Left lung (tissue), 10 donors: ENCODE measurements around the gene CD19. TPM values are rescaled to one million over a fixed set of nuclear protein-coding genes. Genes with fewer than 3 reads are reported as not detected.
A peak's percentile ranks its signal among the peaks of the same experiment; 100 is the strongest.

Experiments used
- ATAC-seq: fragments of 200-7000 bp; cut with Tn5 transposase; one replicate; pipeline ENCODE4 v1.9.1; 2020; ENCODE audit warnings: moderate library complexity
- DNase-seq, 4 donors: peaks; one replicate each; pipeline ENCODE4 v3.0.0-alpha.2; 2013 to 2020
- H3K27ac ChIP-seq, 2 donors: fragments of 200-600 bp; sonication (generic) in 1 of 2; one replicate each; pipeline versions ENCODE4 v1.5.0 to v1.8.0; 2020 to 2021
- H3K27me3 ChIP-seq, 2 donors: fragments of 200-600 bp; sonication (generic) in 1 of 2; one replicate each; pipeline versions ENCODE4 v1.5.0 to v1.8.0; 2020 to 2021
- H3K36me3 ChIP-seq, 2 donors: fragments of 200-600 bp; sonication (generic) in 1 of 2; one replicate each; pipeline versions ENCODE4 v1.5.0 to v1.8.0; 2020 to 2021
- H3K4me1 ChIP-seq, 2 donors: fragments of 200-600 bp; one replicate each; pipeline ENCODE4 v1.8.0; 2021
- H3K4me3 ChIP-seq, 2 donors: fragments of 200-600 bp; sonication (generic) in 1 of 2; one replicate each; pipeline versions ENCODE4 v1.5.0 to v1.8.0; 2020 to 2021; ENCODE audit warnings: mild to moderate bottlenecking in 1 of 2
- H3K9me3 ChIP-seq, 2 donors: fragments of 200-600 bp; sonication (generic) in 1 of 2; one replicate each; pipeline versions ENCODE4 v1.5.0 to v1.8.0; 2020 to 2021
- intact Hi-C, 2 donors: fragments of 100-400 bp; cut with DNase I; formaldehyde crosslinking; loops; one replicate each; pipeline versions ENCODE4 v1.11.2 to v1.14.2; 2022
- polyA plus RNA-seq, 6 donors: library from polyadenylated mRNA; unstranded; fragments of 120-200 nt; gene quantifications; one replicate each; pipeline ENCODE4 v1.2.1, GENCODE V29; 2013; ENCODE audit not compliant: insufficient read length in 6 of 6
- total RNA-seq, 2 donors: library from RNA; stranded (reverse); fragmentation: NEBNext Ultra II Directional; extraction: Animal tissue kit (Norgen Biotek cat#: 25700); gene quantifications; one replicate each; pipeline ENCODE4 v1.2.1, GENCODE V29; 2021
- TF ChIP-seq, protein P1 (sequence below), 2 donors: fragments of 200-600 bp; sonication (generic) in 1 of 2; IDR thresholded peaks; one replicate each; pipeline versions ENCODE4 v1.5.0 to v1.8.0; 2021; ENCODE audit warnings: antibody characterized with exemption in 2 of 2
- donor health status: DM: no; HTN: yes; CAD: no.
- donor health status: DM: no; HTN: no; CAD: no.

Gene CD19
- total and polyA plus RNA-seq, 8 donors = 0.29 to 0.85 (median 0.51) TPM

DNA sequence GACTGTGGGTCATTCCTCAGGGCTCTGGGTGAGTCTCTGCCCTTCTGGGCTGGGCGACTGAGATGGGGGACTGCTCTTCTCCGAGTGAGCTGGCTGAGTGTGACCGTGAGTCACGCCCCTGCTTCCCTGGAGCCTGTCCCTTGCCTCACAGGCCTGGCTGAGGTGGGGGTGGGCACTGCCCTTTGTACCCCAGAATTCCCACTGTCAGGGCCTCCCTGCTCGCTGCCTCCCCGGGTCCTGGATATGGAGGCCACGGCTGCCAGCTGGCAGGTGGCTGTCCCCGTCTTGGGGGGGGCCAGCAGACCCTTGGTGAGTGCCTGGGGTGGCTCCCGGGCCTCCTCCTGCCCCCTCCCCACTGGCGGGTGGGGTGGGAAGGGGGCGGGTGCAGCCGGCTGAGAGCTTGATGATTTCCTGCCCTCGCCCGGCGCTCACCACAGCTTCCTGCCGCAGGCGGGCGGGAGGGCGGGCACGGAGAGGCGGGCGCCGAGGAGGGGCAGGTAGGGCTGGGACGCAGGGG is 52.9 kb downstream of the CD19 start, which contains the start of gene LAT:
Gene LAT (plus strand): TSS at position 434 of the 517 bp plus-strand sequence. CDS start 366 bp downstream, outside the sequence.
- H3K27ac ChIP-seq = peak within 1 kb of the TSS in 1 of 2 donors; percentile 45
- intact Hi-C loops = no loop called here
- DNase-seq (peak in 2 of 4 donors; percentile 48 to 86), ATAC-seq (peak; percentile 51)
- peaks cover 0 to 99% of the 10 kb centered on the region in 2 donors for H3K36me3 ChIP-seq
- peaks cover 0 to 17% of the 10 kb centered on the region in 2 donors for H3K4me1 ChIP-seq
- peaks cover 0 to 5% of the 10 kb centered on the region in 2 donors for H3K9me3 ChIP-seq
- H3K4me3 ChIP-seq = peak within 1 kb of the TSS in 1 of 2 donors; percentile 35
- TF ChIP-seq, protein P1, sequence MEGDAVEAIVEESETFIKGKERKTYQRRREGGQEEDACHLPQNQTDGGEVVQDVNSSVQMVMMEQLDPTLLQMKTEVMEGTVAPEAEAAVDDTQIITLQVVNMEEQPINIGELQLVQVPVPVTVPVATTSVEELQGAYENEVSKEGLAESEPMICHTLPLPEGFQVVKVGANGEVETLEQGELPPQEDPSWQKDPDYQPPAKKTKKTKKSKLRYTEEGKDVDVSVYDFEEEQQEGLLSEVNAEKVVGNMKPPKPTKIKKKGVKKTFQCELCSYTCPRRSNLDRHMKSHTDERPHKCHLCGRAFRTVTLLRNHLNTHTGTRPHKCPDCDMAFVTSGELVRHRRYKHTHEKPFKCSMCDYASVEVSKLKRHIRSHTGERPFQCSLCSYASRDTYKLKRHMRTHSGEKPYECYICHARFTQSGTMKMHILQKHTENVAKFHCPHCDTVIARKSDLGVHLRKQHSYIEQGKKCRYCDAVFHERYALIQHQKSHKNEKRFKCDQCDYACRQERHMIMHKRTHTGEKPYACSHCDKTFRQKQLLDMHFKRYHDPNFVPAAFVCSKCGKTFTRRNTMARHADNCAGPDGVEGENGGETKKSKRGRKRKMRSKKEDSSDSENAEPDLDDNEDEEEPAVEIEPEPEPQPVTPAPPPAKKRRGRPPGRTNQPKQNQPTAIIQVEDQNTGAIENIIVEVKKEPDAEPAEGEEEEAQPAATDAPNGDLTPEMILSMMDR (IDR thresholded peaks at IDR 0.05) = no peak
- no peaks in the 10 kb centered on the region for H3K27me3 ChIP-seq

DNA sequence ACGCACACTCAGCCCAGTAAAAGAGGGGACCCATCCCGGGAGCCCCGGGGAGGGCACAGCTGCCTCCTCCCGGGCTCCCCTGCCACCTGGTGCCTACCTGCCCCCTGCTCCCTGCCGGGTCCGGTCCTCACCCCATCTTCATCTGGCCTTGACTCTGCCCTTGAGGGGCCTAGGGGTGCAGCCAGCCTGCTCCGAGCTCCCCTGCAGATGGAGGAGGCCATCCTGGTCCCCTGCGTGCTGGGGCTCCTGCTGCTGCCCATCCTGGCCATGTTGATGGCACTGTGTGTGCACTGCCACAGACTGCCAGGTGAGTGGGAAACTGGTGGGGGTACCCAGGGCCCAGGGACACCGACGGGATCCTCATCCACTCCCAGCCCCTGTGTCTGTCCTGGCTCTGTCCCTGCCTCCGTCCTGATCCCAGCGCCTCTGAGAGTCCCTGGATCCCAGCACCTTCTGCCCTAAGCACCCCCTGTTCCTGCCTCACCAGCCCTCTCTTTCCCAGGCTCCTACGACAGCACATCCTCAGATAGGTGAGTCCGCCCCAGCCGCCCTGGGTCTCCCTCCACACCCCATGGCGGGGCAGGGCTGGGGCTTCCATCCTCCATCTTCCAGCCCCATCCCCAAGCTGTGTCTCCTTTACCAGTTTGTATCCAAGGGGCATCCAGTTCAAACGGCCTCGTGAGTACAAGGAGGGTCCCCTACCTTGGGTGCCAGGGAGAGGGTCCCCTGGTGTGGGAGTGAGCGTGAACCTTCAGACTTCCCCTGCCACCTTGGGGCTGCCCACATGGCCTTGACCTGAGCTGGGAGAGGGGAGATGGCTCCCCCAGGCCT is 53.7 kb downstream of the CD19 start:
- DNase-seq (no peak), ATAC-seq (no peak)
- TF ChIP-seq, protein P1 (IDR thresholded peaks at IDR 0.05) = no peak
- peaks cover 0 to 99% of the 10 kb centered on the region in 2 donors for H3K36me3 ChIP-seq
- intact Hi-C loops = no loop called here
- no peaks in the 10 kb centered on the region for H3K27me3 ChIP-seq
- peaks cover 0 to 17% of the 10 kb centered on the region in 2 donors for H3K4me1 ChIP-seq
- H3K9me3 ChIP-seq = peaks cover 0 to 5% of the 10 kb centered on the region in 2 donors
- peak overlapping the region in 1 of 2 donors; percentile 35 for H3K4me3 ChIP-seq
- H3K27ac ChIP-seq = peak overlapping the region in 1 of 2 donors; percentile 45

DNA sequence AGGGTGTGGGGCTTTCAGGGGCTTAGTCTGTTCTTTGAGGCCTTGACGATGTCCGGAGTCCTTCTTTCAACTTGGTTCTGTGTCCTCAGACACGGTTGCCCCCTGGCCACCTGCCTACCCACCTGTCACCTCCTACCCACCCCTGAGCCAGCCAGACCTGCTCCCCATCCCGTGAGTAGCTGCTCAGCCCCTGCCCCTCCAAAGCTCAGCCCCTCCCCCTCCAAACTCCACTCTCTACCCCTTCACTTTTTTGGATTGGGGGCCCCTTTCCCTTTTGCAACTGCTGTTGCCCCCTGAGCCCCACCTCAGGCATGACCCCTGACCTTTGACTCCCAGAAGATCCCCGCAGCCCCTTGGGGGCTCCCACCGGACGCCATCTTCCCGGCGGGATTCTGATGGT is 54.3 kb downstream of the CD19 start:
- Histone ChIP-seq H3K4me1 (peaks cover 0 to 17% of the 10 kb centered on the region in 2 donors), H3K27me3 (no peaks in the 10 kb centered on the region), H3K27ac (no peak overlapping the region), H3K36me3 (peaks cover 0 to 97% of the 10 kb centered on the region in 2 donors), H3K4me3 (peak overlapping the region in 1 of 2 donors; percentile 35), H3K9me3 (peaks cover 0 to 5% of the 10 kb centered on the region in 2 donors)
- ATAC-seq (no peak), DNase-seq (no peak)
- intact Hi-C loops = no loop called here
- TF ChIP-seq, protein P1 (IDR thresholded peaks at IDR 0.05) = no peak

DNA sequence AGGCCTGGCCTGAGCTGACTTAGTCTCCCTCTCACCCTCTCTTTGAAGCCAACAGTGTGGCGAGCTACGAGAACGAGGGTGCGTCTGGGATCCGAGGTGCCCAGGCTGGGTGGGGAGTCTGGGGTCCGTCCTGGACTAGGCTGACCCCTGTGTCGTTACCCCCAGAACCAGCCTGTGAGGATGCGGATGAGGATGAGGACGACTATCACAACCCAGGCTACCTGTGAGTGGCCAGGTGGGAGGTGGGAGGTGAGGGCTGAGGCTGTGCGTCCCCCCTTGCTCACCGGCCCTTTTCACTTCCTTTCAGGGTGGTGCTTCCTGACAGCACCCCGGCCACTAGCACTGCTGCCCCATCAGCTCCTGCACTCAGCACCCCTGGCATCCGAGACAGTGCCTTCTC is 54.7 kb downstream of the CD19 start:
- peaks cover 0 to 92% of the 10 kb centered on the region in 2 donors for H3K36me3 ChIP-seq
- intact Hi-C loops = no loop called here
- no peak for DNase-seq
- H3K9me3 ChIP-seq = peaks cover 0 to 5% of the 10 kb centered on the region in 2 donors
- H3K27me3 ChIP-seq = no peaks in the 10 kb centered on the region
- peaks cover 0 to 17% of the 10 kb centered on the region in 2 donors for H3K4me1 ChIP-seq
- no peak for ATAC-seq
- TF ChIP-seq, protein P1 (IDR thresholded peaks at IDR 0.05) = no peak
- peak overlapping the region in 1 of 2 donors; percentile 35 for H3K4me3 ChIP-seq
- no peak overlapping the region for H3K27ac ChIP-seq
